Keratinocyte (primary cell): ENCODE data around the gene TARP.

ENCODE experiments used
- DNase-seq: peaks from one replicate; pipeline ENCODE4 v3.0.0-alpha.2; 2011; ENCODE audit warnings: low read depth, missing footprints, low spot score
- FAIRE-seq: peaks from 2 replicates; lab custom pipeline; 2011; peaks lifted over from hg19 to GRCh38; lab: Jason Lieb, UNC
- H2AFZ ChIP-seq: 2 replicates; pipeline ENCODE4 v1.6.0; 2012; ENCODE audit warnings: low read length, control low read depth, inconsistent platforms; ENCODE audit not compliant: control insufficient read depth
- H3K27ac ChIP-seq: 2 replicates; pipeline ENCODE4 v1.5.1; 2011; ENCODE audit warnings: low read length; ENCODE audit not compliant: control insufficient read depth, insufficient read depth
- H3K27me3 ChIP-seq: 3 replicates; pipeline ENCODE4 v1.6.0; 2011; ENCODE audit warnings: low read length; ENCODE audit not compliant: control insufficient read depth, insufficient read depth; ENCODE audit errors: extremely low read depth
- H3K36me3 ChIP-seq, 2 experiments: 2 replicates in 1 of 2; 3 replicates in 1 of 2; pipeline ENCODE4 v1.5.1; 2011; ENCODE audit warnings: low read length in 2 of 2, mild to moderate bottlenecking in 1 of 2; ENCODE audit not compliant: control insufficient read depth in 2 of 2, insufficient read depth in 2 of 2; ENCODE audit errors: extremely low read depth in 1 of 2
- H3K4me1 ChIP-seq: 3 replicates; pipeline ENCODE4 v1.5.1; 2011; ENCODE audit warnings: low read length; ENCODE audit not compliant: control insufficient read depth, insufficient read depth; ENCODE audit errors: extremely low read depth
- H3K4me2 ChIP-seq: 3 replicates; pipeline ENCODE4 v1.6.0; 2011; ENCODE audit warnings: low read depth, low read length; ENCODE audit not compliant: control insufficient read depth, insufficient read depth; ENCODE audit errors: extremely low read depth
- H3K4me3 ChIP-seq, 3 experiments: fragments of 200-600 bp in 1 of 3; sonication (generic) in 1 of 3; 2 replicates in 2 of 3; 3 replicates in 1 of 3; pipeline ENCODE4 v1.5.1; 2011 to 2016; ENCODE audit warnings: low read length in 3 of 3, mild to moderate bottlenecking in 3 of 3, control low read depth in 2 of 3, inconsistent platforms in 1 of 3, low read depth in 1 of 3, mixed read lengths in 1 of 3, mixed run types in 1 of 3, moderate library complexity in 1 of 3; ENCODE audit not compliant: control insufficient read depth in 2 of 3, insufficient read depth in 2 of 3; ENCODE audit errors: extremely low read depth in 1 of 3
- H3K79me2 ChIP-seq: 2 replicates; pipeline ENCODE4 v1.6.0; 2012; ENCODE audit warnings: low read length; ENCODE audit not compliant: control insufficient read depth, insufficient read depth
- H3K9ac ChIP-seq: 3 replicates; pipeline ENCODE4 v1.6.0; 2011; ENCODE audit warnings: low read length; ENCODE audit not compliant: control insufficient read depth, insufficient read depth; ENCODE audit errors: extremely low read depth
- H3K9me1 ChIP-seq: 3 replicates; pipeline ENCODE4 v1.6.0; 2011; ENCODE audit warnings: low read length; ENCODE audit not compliant: control insufficient read depth, insufficient read depth; ENCODE audit errors: extremely low read depth
- H3K9me3 ChIP-seq: 2 replicates; pipeline ENCODE4 v1.5.1; 2012; ENCODE audit warnings: low read depth, low read length; ENCODE audit not compliant: control insufficient read depth
- H4K20me1 ChIP-seq: 3 replicates; pipeline ENCODE4 v1.6.0; 2011; ENCODE audit warnings: low read length; ENCODE audit not compliant: control insufficient read depth, insufficient read depth; ENCODE audit errors: extremely low read depth
- CTCF ChIP-seq, 3 experiments: IDR thresholded peaks in 1 of 3; conservative IDR thresholded peaks in 1 of 3; optimal IDR thresholded peaks in 1 of 3; 2 replicates in 2 of 3; 3 replicates in 1 of 3; pipeline versions ENCODE3 to v1.5.1; 2011; ENCODE audit warnings: low read length in 3 of 3, mild to moderate bottlenecking in 3 of 3, moderate library complexity in 2 of 3, control low read depth in 1 of 3, inconsistent platforms in 1 of 3; ENCODE audit not compliant: insufficient read depth in 2 of 3; ENCODE audit errors: extremely low read depth in 1 of 3
- EZH2 ChIP-seq: IDR thresholded peaks from one replicate; pipeline ENCODE4 v1.6.1; 2012; ENCODE audit warnings: inconsistent platforms, mild to moderate bottlenecking, low read length, moderate library complexity
- dilution Hi-C: fragments of 300-500 bp; cut with MboI; formaldehyde crosslinking; loops from one replicate; pipeline ENCODE4 v1.7.0; 2020; ENCODE audit warnings: low sequenced_read_pairs; ENCODE audit not compliant: extremely low pct_ligation_motif_present

The TARP gene

GRCh38 chr7:38281266-38281665 lies 7.8 kb upstream of the TARP start:
- dilution Hi-C loops = no loop called here

GRCh38 chr7:38280707-38281106 lies 7.3 kb upstream of the TARP start:
- Histone ChIP-seq H3K4me1 (no peaks in the 10 kb centered on the region), H2AFZ (no peak overlapping the region), H3K4me3 (no peak overlapping the region), H3K4me2 (no peak overlapping the region), H3K36me3 (no peaks in the 10 kb centered on the region), H3K9ac (no peak overlapping the region), H3K9me1 (no peaks in the 10 kb centered on the region), H4K20me1 (no peaks in the 10 kb centered on the region), H3K27ac (no peak overlapping the region), H3K9me3 (no peaks in the 10 kb centered on the region), H3K27me3 (no peaks in the 10 kb centered on the region), H3K79me2 (no peaks in the 10 kb centered on the region)
- no peak for DNase-seq
- FAIRE-seq = no peak
- TF ChIP-seq EZH2 = no peak
- TF ChIP-seq CTCF (optimal IDR thresholded peaks at IDR 0.05 in 1 of 3, IDR thresholded peaks at IDR 0.05 in 1 of 3, conservative IDR thresholded peaks at IDR 0.05 in 1 of 3; ENCODE audit: extremely low read depth in 1 of 3, insufficient read depth in 2 of 3, low read length in 3 of 3) = no peak
- dilution Hi-C loops = no loop called here

More at GRCh38 chr7:38281266-38281665, 7.8 kb upstream of the TARP start:
- H3K4me1 ChIP-seq = no peaks in the 10 kb centered on the region
- H3K27me3 ChIP-seq = no peaks in the 10 kb centered on the region
- FAIRE-seq = no peak
- no peak overlapping the region for H3K4me2 ChIP-seq
- DNase-seq = no peak
- TF ChIP-seq CTCF (optimal IDR thresholded peaks at IDR 0.05 in 1 of 3, IDR thresholded peaks at IDR 0.05 in 1 of 3, conservative IDR thresholded peaks at IDR 0.05 in 1 of 3; ENCODE audit: extremely low read depth in 1 of 3, insufficient read depth in 2 of 3, low read length in 3 of 3) (no peak), EZH2 (no peak)
- H4K20me1 ChIP-seq = no peaks in the 10 kb centered on the region
- H3K4me3 ChIP-seq = no peak overlapping the region
- no peaks in the 10 kb centered on the region for H3K9me3 ChIP-seq
- no peaks in the 10 kb centered on the region for H3K9me1 ChIP-seq
- no peak overlapping the region for H3K27ac ChIP-seq
- no peaks in the 10 kb centered on the region for H3K79me2 ChIP-seq
- no peaks in the 10 kb centered on the region for H3K36me3 ChIP-seq
- no peak overlapping the region for H2AFZ ChIP-seq
- H3K9ac ChIP-seq = no peak overlapping the region
